Lower leg skin (tissue), 3 donors: ENCODE results near the gene TMEM272.

Experiments
- POLR2A ChIP-seq, 2 donors: fragments of 450-650 bp; IDR thresholded peaks; one replicate each; pipeline ENCODE4 v1.6.1; 2016 to 2017; ENCODE audit warnings: antibody characterized with exemption in 2 of 2, mild to moderate bottlenecking in 1 of 2, moderate library complexity in 1 of 2
- TF ChIP-seq, protein P1 (sequence below), 3 donors: fragments of 450-650 bp; IDR thresholded peaks; one replicate each; pipeline ENCODE4 v1.5.1; 2016; ENCODE audit warnings: antibody characterized with exemption in 3 of 3, mild to moderate bottlenecking in 3 of 3, moderate library complexity in 2 of 3

- TF ChIP-seq, protein P1, sequence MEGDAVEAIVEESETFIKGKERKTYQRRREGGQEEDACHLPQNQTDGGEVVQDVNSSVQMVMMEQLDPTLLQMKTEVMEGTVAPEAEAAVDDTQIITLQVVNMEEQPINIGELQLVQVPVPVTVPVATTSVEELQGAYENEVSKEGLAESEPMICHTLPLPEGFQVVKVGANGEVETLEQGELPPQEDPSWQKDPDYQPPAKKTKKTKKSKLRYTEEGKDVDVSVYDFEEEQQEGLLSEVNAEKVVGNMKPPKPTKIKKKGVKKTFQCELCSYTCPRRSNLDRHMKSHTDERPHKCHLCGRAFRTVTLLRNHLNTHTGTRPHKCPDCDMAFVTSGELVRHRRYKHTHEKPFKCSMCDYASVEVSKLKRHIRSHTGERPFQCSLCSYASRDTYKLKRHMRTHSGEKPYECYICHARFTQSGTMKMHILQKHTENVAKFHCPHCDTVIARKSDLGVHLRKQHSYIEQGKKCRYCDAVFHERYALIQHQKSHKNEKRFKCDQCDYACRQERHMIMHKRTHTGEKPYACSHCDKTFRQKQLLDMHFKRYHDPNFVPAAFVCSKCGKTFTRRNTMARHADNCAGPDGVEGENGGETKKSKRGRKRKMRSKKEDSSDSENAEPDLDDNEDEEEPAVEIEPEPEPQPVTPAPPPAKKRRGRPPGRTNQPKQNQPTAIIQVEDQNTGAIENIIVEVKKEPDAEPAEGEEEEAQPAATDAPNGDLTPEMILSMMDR (IDR thresholded peaks at IDR 0.05) = no peak
- no peak for TF ChIP-seq POLR2A (IDR thresholded peaks at IDR 0.05)
These were observed 27.3 kb downstream of the TMEM272 start for GRCh38 chr13:51817717-51818116.
